ENCODE data around the gene GPRC5C.

DNA sequence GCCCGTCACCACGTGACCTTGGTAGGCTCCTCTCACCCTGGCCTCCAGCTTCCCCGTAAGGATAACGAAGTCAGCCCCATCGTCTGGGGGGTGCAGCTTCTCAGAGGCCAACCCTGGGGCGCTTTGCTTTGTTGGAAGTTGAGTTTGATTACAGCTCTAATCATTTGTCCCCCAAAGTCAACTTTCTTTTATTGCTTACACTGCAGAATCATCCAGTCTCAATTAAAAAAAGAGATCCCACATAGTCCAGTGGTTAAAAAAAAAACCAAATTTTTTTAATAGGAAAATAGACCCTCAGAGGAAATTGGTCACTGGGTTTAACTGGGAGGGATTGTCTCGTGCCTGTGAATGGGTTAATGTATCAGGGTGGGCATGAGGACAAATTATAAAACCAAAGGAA, 7.8 kb upstream of the GPRC5C start:
- TF ChIP-seq CTCF (IDR thresholded peaks at IDR 0.05) (no peak), POLR2A (IDR thresholded peaks at IDR 0.05) (no peak)

All from heart left ventricle (tissue), 13 donors.